ENCODE data around the gene FAM193A.

- TF ChIP-seq CTCF (optimal IDR thresholded peaks at IDR 0.05 in 1 of 3, IDR thresholded peaks at IDR 0.05 in 1 of 3, conservative IDR thresholded peaks at IDR 0.05 in 1 of 3; ENCODE audit: extremely low read depth in 1 of 3, insufficient read depth in 2 of 3, low read length in 3 of 3) (no peak), EZH2 (IDR thresholded peaks at IDR 0.05; ENCODE audit: low read length) (no peak)
Observed at GRCh38 chr4:2762048-2762447, 225.6 kb downstream of the FAM193A start.
